G401.6 (cell line): ENCODE data around the gene ADRM1.

Source experiments
- FAIRE-seq: peaks from 2 replicates; lab custom pipeline; 2012; peaks lifted over from hg19 to GRCh38; lab: Jason Lieb, UNC

ADRM1 gene

GRCh38 chr20:62355878-62356588 is 53.2 kb downstream of the ADRM1 start:
- no peak for FAIRE-seq

- FAIRE-seq: no peak
Measured at GRCh38 chr20:62356589-62357186, 53.9 kb downstream of the ADRM1 start.

GRCh38 chr20:62357187-62357667 is 54.4 kb downstream of the ADRM1 start:
- no peak for FAIRE-seq

GRCh38 chr20:62357681-62358080 is 54.9 kb downstream of the ADRM1 start:
- FAIRE-seq: no peak
